HG03064 (cell line): ENCODE data around the gene GNL2.
"Not testable (repeated sequence)": the region's sequence is repeated elsewhere in the genome, so short reads cannot be mapped to it uniquely, and the experiment has no call there.

Experiments
- ATAC-seq: cut with Tn5 transposase; IDR thresholded peaks from one replicate; pipeline ENCODE4 v1.9.1; 2021; ENCODE audit warnings: low read depth; ENCODE audit not compliant: unreplicated experiment

GNL2 gene

GRCh38 chr1:37560401-37561132 is 35.2 kb downstream of the GNL2 start:
- no peak for ATAC-seq

GRCh38 chr1:37559957-37560379 is 35.8 kb downstream of the GNL2 start:
- ATAC-seq, result not testable (repeated sequence)

- ATAC-seq, result no peak
Measured at GRCh38 chr1:37559080-37559479, 36.7 kb downstream of the GNL2 start.

- ATAC-seq, result no peak
Measured at GRCh38 chr1:37558411-37558810, 37.3 kb downstream of the GNL2 start.

DNA sequence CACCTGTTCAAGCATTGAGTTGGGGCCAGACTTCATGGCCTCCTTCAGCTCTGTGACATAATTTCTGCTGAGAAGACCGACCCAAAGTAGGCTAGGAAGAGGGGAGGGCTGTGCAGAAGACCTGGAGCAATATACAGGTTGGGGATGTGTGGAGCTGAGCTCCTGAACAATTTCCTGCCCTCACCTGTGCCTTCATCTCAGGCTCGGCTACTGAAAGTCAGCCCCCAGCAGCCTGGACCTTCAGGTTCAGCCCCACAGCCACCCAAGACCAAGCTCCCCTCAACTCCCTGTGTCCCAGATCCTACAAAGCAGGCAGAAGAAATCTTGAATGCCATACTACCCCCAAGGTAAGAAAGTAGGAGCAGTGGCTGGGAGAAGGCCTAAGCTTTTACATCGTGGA is 38.3 kb downstream of the GNL2 start:
- no peak for ATAC-seq

- ATAC-seq, result no peak
Measured at GRCh38 chr1:37556712-37557196, 39.0 kb downstream of the GNL2 start, which contains the start of gene DNALI1. Gene DNALI1, plus strand, starts transcription at chr1:37556940. Its CDS starts 55 bp downstream, at chr1:37556995.

DNA sequence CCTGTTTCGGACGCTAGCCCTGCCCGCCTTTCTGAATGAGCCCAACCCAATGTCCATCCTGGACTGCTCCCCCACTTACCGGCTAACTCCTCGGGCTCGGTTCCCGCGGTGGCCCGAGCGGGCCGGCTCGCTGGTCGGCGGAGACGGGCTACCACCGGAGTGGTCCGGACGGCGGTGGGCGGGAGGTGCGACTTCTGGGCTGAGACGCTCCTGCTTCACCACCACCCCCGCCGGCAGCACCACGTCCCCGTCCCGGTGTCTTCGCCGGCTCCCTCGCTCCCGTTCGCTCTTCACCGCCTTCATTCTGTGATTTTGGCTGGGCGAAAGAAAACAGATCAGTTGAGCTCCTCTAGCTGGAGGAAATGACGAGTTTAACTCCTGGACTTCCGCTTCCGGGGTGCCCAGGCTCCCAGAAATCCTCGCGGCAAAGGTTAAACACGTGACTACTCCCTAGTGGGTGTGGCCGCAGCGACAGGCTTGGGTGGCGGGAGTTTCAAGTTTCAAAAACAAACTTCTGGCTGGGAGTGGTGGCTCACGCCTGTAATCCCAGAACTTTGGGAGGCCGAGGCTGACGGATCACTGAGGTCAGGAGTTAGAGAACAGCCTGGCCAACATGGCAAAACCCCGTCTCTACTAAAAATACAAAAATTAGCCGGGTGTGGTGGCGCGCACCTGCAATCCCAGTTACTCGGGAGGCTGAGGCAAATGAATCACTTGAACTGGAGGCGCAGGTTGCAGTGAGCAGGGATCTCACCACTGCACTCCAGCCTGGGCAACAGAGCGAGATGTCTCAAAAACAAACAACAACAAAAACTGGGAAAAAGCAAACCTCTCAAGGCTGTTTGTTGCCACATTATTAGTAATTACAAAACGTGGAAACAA is 41.6 kb downstream of the GNL2 start, which contains the start of gene SNIP1:
Gene SNIP1 (minus strand): TSS at position 367 of the 882 bp plus-strand sequence. CDS start 64 bp downstream, at position 303.
- peak; percentile 77 for ATAC-seq

DNA sequence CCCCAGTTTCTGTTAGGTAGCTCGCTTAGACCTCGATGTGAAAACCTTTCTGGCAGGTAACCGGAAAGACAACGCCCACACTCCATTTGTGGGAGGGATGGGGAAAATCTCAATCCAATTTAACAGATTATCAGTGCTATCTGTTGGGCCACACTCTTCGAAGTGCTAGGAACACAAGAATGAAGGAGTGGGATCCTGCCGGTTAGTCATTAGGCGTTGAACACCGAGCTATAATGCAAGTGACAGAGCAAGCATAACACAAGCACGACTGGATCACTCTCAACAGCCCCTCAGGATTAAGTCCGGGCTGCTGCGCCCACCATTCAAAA is 42.2 kb downstream of the GNL2 start:
- ATAC-seq, result no peak

DNA sequence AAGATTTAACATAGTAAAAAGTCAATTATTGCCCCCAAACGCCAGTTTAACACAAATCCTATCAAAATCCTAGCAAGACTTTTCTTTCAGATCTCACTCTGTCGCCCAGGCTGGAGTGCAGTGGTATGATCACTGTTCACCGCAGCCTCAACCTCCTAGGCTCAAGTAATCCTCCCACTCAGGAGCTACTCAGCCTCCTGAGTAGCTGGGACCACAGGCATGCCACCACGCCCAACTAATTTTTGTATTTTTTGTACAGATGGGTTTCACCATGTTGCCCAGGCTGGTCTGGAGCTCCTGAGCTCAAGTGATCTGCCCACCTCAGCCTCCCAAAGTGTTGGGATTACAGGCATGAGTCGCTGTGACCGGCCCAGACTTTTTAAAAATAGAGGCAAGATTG is 46.4 kb downstream of the GNL2 start:
- no peak for ATAC-seq

DNA sequence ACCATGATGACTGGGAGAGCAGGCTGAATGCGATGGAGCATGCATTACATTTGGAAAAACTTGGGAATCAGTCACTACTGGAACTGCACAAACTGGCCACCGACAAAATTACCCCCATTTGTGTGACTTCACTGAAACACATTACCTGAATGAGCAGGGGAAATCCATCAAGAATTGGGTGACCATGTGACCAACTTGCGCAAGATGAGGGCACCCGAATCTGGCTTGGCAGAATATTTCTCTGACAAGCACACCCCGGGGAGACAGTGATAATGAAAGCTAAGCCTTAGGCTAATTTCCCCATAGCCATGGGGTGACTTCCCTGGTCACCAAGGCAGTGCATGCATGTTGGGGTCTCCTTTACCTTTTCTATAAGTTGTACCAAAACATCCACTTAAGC is 50.7 kb downstream of the GNL2 start:
- ATAC-seq, result no peak

- no peak for ATAC-seq
Measured at GRCh38 chr1:37544530-37544929, 51.2 kb downstream of the GNL2 start.

DNA sequence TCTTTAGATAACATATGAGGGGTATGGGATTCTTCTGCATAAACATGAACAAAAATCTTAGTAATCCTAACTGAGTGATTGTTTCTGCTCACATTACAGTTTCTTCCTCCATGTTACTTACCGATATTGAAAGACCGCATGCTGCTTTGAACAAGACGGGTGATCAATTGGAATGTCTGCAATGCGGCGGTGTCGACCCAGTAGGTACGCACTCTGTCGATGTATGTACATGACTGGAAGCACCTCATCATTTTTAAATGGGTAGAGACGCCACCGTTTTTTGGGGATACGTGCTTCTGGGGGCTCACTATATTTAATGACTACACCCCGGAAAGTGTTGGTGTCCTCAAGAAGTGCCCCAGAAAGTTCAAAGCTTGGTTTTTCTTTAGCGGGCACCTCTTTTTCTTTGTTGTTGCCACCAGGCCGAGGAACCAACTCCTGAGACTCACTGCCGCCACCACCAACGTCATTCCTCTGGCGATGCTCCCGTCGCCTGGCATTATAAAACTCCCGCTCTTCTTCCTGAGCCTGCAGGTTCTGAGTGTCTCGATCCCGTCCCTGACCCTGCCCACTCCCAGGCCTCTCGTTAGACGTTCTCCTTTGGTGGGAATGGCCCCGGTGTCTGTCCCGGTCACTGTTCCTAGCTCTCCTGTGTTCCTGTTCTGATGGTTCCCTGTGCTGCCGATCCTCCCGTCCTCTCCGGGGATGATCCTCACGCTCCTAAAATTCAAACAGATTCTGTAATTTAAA is 55.5 kb downstream of the GNL2 start:
- ATAC-seq, result no peak

GRCh38 chr1:37539154-37539553 is 56.6 kb downstream of the GNL2 start:
- not testable (repeated sequence) for ATAC-seq

GRCh38 chr1:37537378-37537777 is 58.4 kb downstream of the GNL2 start:
- ATAC-seq, result no peak

DNA sequence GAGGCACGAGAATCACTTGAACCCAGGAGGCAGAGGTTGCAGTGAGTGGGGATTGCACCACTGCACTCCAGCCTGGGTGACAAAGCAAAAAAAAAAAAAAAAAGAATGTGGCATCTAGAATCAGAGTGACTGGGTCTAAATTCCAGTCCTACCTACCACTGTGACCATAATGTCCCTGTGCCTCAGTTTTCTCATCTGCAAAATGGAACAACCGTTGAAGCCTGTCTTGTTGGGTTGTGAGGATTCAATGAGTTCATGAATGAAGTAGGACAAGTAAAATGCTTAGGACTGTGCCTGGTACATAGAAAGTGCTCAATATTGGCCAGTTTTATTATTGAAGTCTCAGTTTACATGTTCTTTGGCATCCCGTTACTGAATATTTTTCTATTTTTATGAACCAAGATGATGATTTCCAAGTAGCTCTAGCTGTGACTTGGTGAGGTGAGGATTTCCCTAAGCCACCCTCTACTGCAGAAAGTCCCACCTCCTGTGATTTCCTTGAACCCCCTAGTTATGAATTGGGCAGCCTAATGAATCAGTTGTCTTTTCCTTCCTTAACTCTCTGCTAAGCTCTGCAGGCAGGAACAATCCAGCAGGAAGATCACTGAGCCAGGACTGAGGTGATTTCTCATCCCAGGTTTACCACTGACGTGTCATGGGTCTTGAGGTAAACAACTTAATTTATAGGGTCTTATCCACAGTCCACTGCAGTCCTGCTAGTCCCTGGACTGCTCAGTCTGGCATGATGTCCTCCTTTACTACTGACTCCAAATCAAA is 62.2 kb downstream of the GNL2 start:
- no peak for ATAC-seq

- ATAC-seq, result not testable (repeated sequence)
Measured at GRCh38 chr1:37532418-37533156, 63.1 kb downstream of the GNL2 start.

DNA sequence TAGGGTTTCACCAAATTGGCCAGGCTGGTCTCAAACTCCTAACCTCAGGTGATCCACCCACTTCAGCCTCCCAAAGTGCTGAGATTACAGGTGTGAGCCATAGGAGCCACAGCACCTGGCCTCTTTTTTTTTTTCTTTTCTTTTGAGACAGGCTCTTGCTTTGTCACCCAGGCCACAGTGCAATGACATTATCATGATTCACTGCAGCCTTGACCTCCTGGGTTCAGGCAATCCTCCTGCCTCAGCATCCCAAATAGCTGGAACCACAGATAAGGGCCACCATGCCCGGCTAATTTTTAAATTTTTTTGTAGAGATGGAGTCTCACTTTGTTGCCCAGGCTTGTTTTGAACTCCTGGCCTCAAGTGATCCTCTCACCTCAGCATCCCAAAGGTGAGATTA is 65.8 kb downstream of the GNL2 start:
- not testable (repeated sequence) for ATAC-seq

GRCh38 chr1:37519613-37520012 is 76.1 kb downstream of the GNL2 start:
- ATAC-seq, result no peak

DNA sequence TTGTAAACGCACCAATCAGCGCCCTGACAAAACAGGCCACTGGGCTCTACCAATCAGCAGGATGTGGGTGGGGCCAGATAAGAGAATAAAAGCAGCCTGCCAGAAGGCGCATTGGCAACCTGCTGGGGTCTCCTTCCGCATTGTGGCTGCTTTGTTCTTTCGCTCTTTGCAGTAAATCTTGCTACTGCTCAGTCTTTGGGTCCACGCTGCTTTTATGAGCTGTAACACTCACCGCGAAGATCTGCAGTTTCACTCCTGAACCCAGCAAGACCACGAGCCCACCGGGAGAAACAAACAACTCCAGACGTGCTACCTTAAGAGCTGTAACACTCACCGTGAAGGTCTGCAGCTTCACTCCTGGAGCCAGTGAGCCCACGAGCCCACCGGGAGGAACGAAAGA is 76.8 kb downstream of the GNL2 start:
- ATAC-seq, result not testable (repeated sequence)
